ENCODE results near the gene MRPL55. TPM values are rescaled to one million over a fixed set of nuclear protein-coding genes. Genes with fewer than 3 reads are reported as not detected.

The MRPL55 gene
- polyA plus RNA-seq, 1 experiment = 80.8 TPM

DNA sequence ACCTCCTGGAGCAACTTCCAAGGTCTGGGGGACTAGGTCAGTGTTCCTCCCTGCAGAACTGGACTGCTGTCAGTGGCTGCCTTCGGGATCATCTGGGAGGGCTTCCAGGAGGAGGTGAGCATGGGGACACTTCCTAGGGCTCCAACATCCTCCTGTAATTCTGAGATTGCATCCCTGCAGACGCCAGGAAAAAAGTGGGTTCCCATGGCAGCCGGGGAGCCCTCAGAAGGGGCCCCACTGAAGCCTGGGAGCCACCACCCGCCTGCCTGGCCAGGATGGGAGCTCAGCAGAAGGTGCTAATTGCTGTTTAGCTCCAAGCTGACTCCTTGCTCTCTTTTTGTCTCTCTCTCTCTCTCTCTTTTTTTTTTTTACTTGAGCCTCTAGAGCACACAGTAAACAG, 42.7 kb downstream of the MRPL55 start:
- Histone ChIP-seq H3K27me3 (ENCODE audit: control insufficient read depth, insufficient read depth, low read length) (peaks cover 8% of the 10 kb centered on the region), H3K36me3 (ENCODE audit: control insufficient read depth, insufficient read depth, low read length) (no peaks in the 10 kb centered on the region), H3K4me3 (ENCODE audit: low read depth, low read length) (no peak overlapping the region)
- TF ChIP-seq CTCF (IDR thresholded peaks at IDR 0.05; ENCODE audit: insufficient read depth, low read depth, low read length) = no peak
- no peak for DNase-seq (ENCODE audit: low read depth)
- CTCF ChIA-PET = no interaction called here
- POLR2A ChIA-PET = interaction anchor here (0.7 kb wide), 1 partner anchor 16 kb away, joined by 5 read pairs; no protein-coding TSS in a partner anchor

DNA sequence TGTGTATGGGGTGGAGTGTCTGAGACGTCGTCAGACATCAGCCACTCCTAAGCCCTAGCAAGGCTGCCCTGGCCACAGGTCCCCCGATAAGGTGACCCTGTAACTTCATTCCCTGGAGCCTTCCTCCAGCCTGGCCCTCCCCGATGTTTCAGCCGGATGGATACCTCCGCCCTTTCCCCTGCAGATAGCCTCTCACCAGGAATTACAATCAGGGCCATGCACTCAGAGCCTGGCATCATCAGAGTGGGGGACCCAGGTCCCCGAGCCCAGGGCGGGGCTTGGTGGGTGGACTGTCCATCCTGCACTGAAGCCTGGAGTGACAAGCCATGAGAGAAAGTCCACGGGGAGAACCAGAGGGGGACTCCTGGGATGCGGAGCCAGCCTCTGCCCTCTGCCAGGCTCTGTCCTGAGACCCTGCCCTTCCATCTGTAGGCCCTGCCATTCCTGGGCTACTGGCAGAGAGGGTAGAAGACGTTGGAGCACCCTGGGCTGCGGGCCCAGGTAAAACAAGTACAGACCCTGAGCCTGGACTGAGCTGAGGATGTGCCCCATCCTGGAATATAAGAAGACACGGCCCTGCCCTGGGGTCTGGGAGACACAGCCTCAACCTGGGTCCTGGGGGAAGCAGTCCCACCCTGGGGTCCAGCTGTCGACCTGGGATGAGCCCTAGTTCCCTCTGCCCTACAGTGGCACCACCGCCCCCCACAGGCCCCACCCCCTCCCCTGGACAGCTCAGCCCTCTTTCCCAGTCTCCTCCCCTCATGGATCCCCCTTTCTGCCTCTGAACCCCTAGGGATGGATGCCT, 43.4 kb downstream of the MRPL55 start:
- no peak overlapping the region for H3K4me3 ChIP-seq (ENCODE audit: low read depth, low read length)
- POLR2A ChIA-PET = interaction anchor here (0.7 kb wide), 1 partner anchor 16 kb away, joined by 5 read pairs; no protein-coding TSS in a partner anchor
- no peak for DNase-seq (ENCODE audit: low read depth)
- H3K36me3 ChIP-seq (ENCODE audit: control insufficient read depth, insufficient read depth, low read length) = no peaks in the 10 kb centered on the region
- no peak for TF ChIP-seq CTCF (IDR thresholded peaks at IDR 0.05; ENCODE audit: insufficient read depth, low read depth, low read length)
- H3K27me3 ChIP-seq (ENCODE audit: control insufficient read depth, insufficient read depth, low read length) = peaks cover 8% of the 10 kb centered on the region
- CTCF ChIA-PET = no interaction called here

- Histone ChIP-seq H3K4me3 (ENCODE audit: low read depth, low read length) (no peak overlapping the region), H3K36me3 (ENCODE audit: control insufficient read depth, insufficient read depth, low read length) (no peaks in the 10 kb centered on the region), H3K27me3 (ENCODE audit: control insufficient read depth, insufficient read depth, low read length) (peaks cover 12% of the 10 kb centered on the region)
- POLR2A ChIA-PET = no interaction called here
- TF ChIP-seq CTCF (IDR thresholded peaks at IDR 0.05; ENCODE audit: insufficient read depth, low read depth, low read length) = no peak
- CTCF ChIA-PET = no interaction called here
- no peak for DNase-seq (ENCODE audit: low read depth)
Measured at GRCh38 chr1:228064741-228065542, 44.2 kb downstream of the MRPL55 start.

DNA sequence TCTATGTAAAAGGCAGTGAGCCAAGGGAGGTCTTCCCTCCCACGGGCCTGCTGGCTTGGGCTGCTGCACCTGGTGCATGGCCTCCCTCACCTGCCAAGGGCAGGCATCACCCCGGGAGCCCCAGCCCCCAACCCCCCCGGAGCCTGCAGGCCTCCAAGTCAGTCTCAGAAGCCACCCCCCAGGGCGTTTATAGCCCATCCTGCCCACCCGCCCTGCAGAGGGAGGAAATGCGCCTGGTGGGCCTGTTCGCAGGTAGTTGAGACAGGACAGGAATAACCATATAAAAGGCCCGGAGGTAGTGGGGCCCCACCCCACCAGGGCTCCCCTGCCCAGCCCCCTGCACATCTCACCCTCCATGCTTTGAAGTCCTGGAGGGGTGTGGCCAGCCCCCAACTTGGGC, 44.8 kb downstream of the MRPL55 start:
- POLR2A ChIA-PET = no interaction called here
- no peaks in the 10 kb centered on the region for H3K36me3 ChIP-seq (ENCODE audit: control insufficient read depth, insufficient read depth, low read length)
- CTCF ChIA-PET = no interaction called here
- no peak for TF ChIP-seq CTCF (IDR thresholded peaks at IDR 0.05; ENCODE audit: insufficient read depth, low read depth, low read length)
- DNase-seq (ENCODE audit: low read depth) = no peak
- peaks cover 14% of the 10 kb centered on the region for H3K27me3 ChIP-seq (ENCODE audit: control insufficient read depth, insufficient read depth, low read length)
- no peak overlapping the region for H3K4me3 ChIP-seq (ENCODE audit: low read depth, low read length)
